Omental fat pad (tissue), 4 donors: ENCODE measurements around the gene RETREG2. TPM values are rescaled to one million over a fixed set of nuclear protein-coding genes. Genes with fewer than 3 reads are reported as not detected.
A peak's percentile ranks its signal among the peaks of the same experiment; 100 is the strongest.

Experiments used
- ATAC-seq: fragments of 150-250 bp; one replicate; pipeline ENCODE4 v1.9.1; 2016; ENCODE audit warnings: mild to moderate bottlenecking, moderate library complexity; ENCODE audit not compliant: low FRiP score
- DNase-seq: peaks from one replicate; pipeline ENCODE4 v3.0.0-alpha.2; 2019; ENCODE audit warnings: low spot score
- CTCF ChIP-seq, 3 donors: fragments of 450-650 bp; IDR thresholded peaks; one replicate each; pipeline ENCODE4 v1.5.1; 2016 to 2017; ENCODE audit warnings: antibody characterized with exemption in 3 of 3, mild to moderate bottlenecking in 3 of 3, moderate library complexity in 2 of 3
- total RNA-seq, 4 donors: library from RNA; depleted of rRNA; stranded (reverse); fragments of >200 nt; gene quantifications; one replicate each; pipeline ENCODE4 v1.1.0, GENCODE V29; 2016

RETREG2 gene
- total RNA-seq, 4 donors from 2014 or later: 48.5 to 73.9 (median 57.7) TPM

GRCh38 chr2:219215871-219216534 is 37.9 kb downstream of the RETREG2 start:
- no peak for TF ChIP-seq CTCF (IDR thresholded peaks at IDR 0.05)
- DNase-seq (no peak), ATAC-seq (no peak)

GRCh38 chr2:219216535-219216915 is 38.5 kb downstream of the RETREG2 start:
- ATAC-seq (no peak), DNase-seq (no peak)
- no peak for TF ChIP-seq CTCF (IDR thresholded peaks at IDR 0.05)

GRCh38 chr2:219218217-219218731 is 40.2 kb downstream of the RETREG2 start:
- ATAC-seq (peak; percentile 61), DNase-seq (no peak)
- no peak for TF ChIP-seq CTCF (IDR thresholded peaks at IDR 0.05)

- TF ChIP-seq CTCF (IDR thresholded peaks at IDR 0.05): no peak
- ATAC-seq (peak; percentile 89), DNase-seq (peak; percentile 91)
These were observed 40.9 kb downstream of the RETREG2 start, which contains the start of gene ABCB6 for GRCh38 chr2:219218732-219219701. Gene ABCB6 (minus strand): TSS chr2:219218958. CDS start chr2:219218673, 285 bp downstream.

- no peak for ATAC-seq
- TF ChIP-seq CTCF (IDR thresholded peaks at IDR 0.05): no peak
- DNase-seq: no peak
These were observed 41.9 kb downstream of the RETREG2 start for GRCh38 chr2:219219784-219220532.

- ATAC-seq (no peak), DNase-seq (no peak)
- no peak for TF ChIP-seq CTCF (IDR thresholded peaks at IDR 0.05)
These were observed 42.8 kb downstream of the RETREG2 start for GRCh38 chr2:219220652-219221402.
